Ascending aorta (tissue), 2 donors: ENCODE results near the gene TXLNB. TPM values are rescaled to one million over a fixed set of nuclear protein-coding genes. Genes with fewer than 3 reads are reported as not detected.

Experiments
- DNase-seq, 2 donors: peaks; one replicate each; pipeline ENCODE4 v3.0.0-alpha.2; 2019; ENCODE audit warnings: low spot score in 2 of 2
- H3K27ac ChIP-seq, 2 donors: fragments of 200-600 bp; sonication (generic); one replicate each; pipeline ENCODE4 v1.5.1; 2016 to 2017; ENCODE audit warnings: mild to moderate bottlenecking in 1 of 2
- H3K27me3 ChIP-seq: fragments of 200-600 bp; sonication (generic); one replicate; pipeline ENCODE4 v1.5.1; 2017
- H3K36me3 ChIP-seq, 2 donors: fragments of 200-600 bp; sonication (generic); one replicate each; pipeline ENCODE4 v1.5.1; 2016
- H3K4me1 ChIP-seq, 2 donors: fragments of 200-600 bp; sonication (generic); one replicate each; pipeline ENCODE4 v1.5.1; 2016 to 2017; ENCODE audit warnings: mild to moderate bottlenecking in 1 of 2
- H3K4me3 ChIP-seq, 2 donors: fragments of 200-600 bp; sonication (generic); one replicate each; pipeline ENCODE4 v1.5.1; 2016 to 2017; ENCODE audit warnings: mild to moderate bottlenecking in 1 of 2
- H3K9me3 ChIP-seq, 2 donors: fragments of 200-600 bp; sonication (generic); one replicate each; pipeline ENCODE4 v1.5.1; 2016
- CTCF ChIP-seq, 3 experiments: fragments of 200-600 bp in 2 of 3; fragments of 450-650 bp in 1 of 3; sonication (generic) in 2 of 3; IDR thresholded peaks; one replicate each; pipeline ENCODE4 v1.5.1; 2016 to 2019; ENCODE audit warnings: antibody characterized with exemption in 3 of 3, mild to moderate bottlenecking in 1 of 3, moderate library complexity in 1 of 3
- intact Hi-C: fragments of 100-400 bp; cut with DNase I; formaldehyde crosslinking; loops from one replicate; pipeline ENCODE4 v1.15.1; 2023
- total RNA-seq: library from RNA; depleted of rRNA; stranded (reverse); fragments of >200 nt; gene quantifications from one replicate; pipeline ENCODE4 v1.1.0, GENCODE V29; 2016

Gene TXLNB
- total RNA-seq, 1 donor from 2014 or later: not detected

GRCh38 chr6:139320081-139320480 lies 28.3 kb upstream of the TXLNB start:
- H3K4me3 ChIP-seq: no peak overlapping the region
- TF ChIP-seq CTCF (IDR thresholded peaks at IDR 0.05): no peak
- intact Hi-C loops: no loop called here

DNA sequence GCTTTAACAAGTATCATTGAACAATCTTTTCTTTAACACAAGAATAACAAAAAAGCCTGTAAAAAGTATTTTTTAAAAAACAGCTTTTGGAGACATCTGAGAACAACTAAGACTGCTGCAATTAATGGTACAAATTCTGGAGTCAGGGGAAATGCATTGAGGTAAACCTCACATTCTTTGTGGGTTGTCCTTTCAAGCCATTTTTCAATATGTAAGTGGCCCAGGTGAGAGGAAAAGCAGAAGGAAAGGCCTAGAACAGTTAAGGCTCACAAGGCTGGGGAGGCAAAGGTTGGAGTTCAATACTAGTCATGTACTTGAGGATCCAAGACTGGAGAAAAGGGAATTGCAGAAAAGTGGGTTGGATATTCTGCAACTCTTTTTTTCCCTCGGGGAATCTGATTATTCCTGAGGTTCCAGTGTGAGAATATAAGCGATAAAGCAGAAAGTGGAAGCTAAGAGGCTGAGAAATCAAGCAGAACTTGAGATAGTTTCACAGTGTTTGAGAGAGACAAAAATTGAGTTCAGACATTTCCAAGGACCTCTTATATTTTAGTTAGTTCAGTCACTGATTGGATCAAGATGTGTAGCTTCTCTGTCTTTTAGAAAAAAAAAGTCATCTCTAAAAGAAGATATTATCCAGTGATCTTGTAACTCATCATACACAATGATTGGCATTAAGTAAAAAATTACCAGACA lies 25.0 kb upstream of the TXLNB start:
- Histone ChIP-seq H3K4me3 (no peak overlapping the region), H3K27me3 (no peaks in the 10 kb centered on the region), H3K27ac (no peak overlapping the region), H3K36me3 (no peaks in the 10 kb centered on the region), H3K9me3 (no peaks in the 10 kb centered on the region), H3K4me1 (no peaks in the 10 kb centered on the region)
- no peak for TF ChIP-seq CTCF (IDR thresholded peaks at IDR 0.05)
- no peak for DNase-seq
- intact Hi-C loops: no loop called here

More at GRCh38 chr6:139320081-139320480, 28.3 kb upstream of the TXLNB start:
- H3K4me1 ChIP-seq: no peaks in the 10 kb centered on the region
- H3K27ac ChIP-seq: no peak overlapping the region
- no peaks in the 10 kb centered on the region for H3K27me3 ChIP-seq
- H3K9me3 ChIP-seq: no peaks in the 10 kb centered on the region
- no peaks in the 10 kb centered on the region for H3K36me3 ChIP-seq
- DNase-seq: no peak

DNA sequence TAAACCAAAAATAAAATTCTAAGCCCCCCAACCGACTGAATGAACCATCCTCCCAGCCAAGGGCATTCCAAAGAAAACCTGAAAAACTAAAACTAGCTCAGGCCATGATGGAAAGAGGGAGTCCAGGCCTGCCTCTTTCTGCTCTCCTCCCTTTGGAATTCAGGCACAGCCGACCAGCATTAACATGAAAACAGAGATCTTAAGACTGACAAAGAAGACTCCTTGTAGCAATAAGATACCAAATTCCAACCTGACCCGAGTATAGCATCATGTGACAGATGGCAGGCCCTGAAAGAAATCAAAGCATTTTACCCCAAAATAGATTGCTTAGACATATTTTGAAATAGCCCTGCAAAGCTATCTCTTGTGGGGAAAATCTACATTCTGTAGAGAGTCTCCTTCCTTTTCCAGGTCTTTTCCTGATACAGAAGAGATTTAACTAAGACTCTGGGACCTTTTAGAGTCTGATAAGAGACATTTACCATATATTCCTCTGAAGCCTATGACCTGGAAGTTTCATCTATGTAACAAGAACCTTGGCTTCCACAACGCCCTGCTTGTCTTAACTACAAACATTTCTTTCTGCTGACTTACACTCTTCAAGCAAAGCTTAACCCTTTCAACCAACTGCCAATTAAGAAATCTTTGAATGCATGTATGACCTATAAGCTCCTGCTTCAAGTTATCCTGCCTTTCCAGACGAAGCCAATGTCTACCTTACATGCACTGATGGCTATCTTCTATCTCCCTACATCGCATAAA lies 22.2 kb upstream of the TXLNB start:
- intact Hi-C loops: no loop called here
- H3K9me3 ChIP-seq: no peaks in the 10 kb centered on the region
- no peaks in the 10 kb centered on the region for H3K4me1 ChIP-seq
- no peak overlapping the region for H3K4me3 ChIP-seq
- DNase-seq: no peak
- no peak overlapping the region for H3K27ac ChIP-seq
- no peak for TF ChIP-seq CTCF (IDR thresholded peaks at IDR 0.05)
- H3K36me3 ChIP-seq: no peaks in the 10 kb centered on the region
- no peaks in the 10 kb centered on the region for H3K27me3 ChIP-seq

DNA sequence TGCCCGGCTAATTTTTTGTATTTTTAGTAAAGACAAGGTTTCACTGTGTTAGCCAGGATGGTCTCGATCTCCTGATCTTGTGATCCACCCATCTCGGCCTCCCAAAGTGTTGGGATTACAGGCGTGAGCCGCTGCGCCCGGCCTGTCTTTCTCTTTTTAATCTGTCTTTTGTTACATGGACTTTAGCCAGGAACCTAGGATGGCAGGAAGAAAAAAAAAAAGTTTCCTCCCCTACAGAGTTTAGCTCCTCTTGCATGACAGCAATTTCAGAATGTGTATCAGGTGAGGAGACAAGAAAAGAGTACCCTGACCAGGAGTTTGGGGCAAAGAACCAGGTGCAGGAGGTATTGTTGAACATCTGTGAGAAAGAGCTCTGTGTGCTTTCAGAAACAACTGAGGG lies 21.4 kb upstream of the TXLNB start:
- no peak for DNase-seq
- H3K36me3 ChIP-seq: no peaks in the 10 kb centered on the region
- H3K27me3 ChIP-seq: no peaks in the 10 kb centered on the region
- no peak for TF ChIP-seq CTCF (IDR thresholded peaks at IDR 0.05)
- intact Hi-C loops: no loop called here
- no peak overlapping the region for H3K4me3 ChIP-seq
- no peaks in the 10 kb centered on the region for H3K9me3 ChIP-seq
- H3K27ac ChIP-seq: no peak overlapping the region
- H3K4me1 ChIP-seq: no peaks in the 10 kb centered on the region

DNA sequence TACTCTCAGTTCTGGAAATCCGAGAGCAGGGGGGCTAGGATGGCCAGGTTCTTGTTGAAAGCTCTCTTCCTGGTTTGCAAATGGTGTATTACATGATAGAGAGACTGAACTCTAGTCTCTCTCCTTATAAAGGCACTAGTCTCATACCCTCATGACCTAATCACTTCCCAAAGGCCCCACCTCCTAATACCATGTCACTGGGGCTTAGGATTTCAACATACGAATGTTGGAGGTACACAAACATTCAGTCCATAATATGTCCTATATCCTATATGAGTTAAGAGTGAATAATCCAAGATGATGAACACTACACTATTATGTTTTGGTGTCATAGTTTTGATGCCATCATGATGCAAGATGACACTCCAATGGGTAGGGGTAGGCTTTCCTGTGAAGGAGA lies 20.0 kb upstream of the TXLNB start:
- Histone ChIP-seq H3K27ac (no peak overlapping the region), H3K36me3 (no peaks in the 10 kb centered on the region)
- DNase-seq: no peak

More for the DNA sequence above, 20.0 kb upstream of the TXLNB start:
- Histone ChIP-seq H3K27me3 (no peaks in the 10 kb centered on the region), H3K9me3 (no peaks in the 10 kb centered on the region), H3K4me3 (no peak overlapping the region), H3K4me1 (no peaks in the 10 kb centered on the region)
- TF ChIP-seq CTCF (IDR thresholded peaks at IDR 0.05): no peak
- intact Hi-C loops: no loop called here
